Measurements from ENCODE around the gene CDH4. TPM values are rescaled to one million over a fixed set of nuclear protein-coding genes. Genes with fewer than 3 reads are reported as not detected.

Gene CDH4
- total and polyA plus RNA-seq, 2 donors (not counting 1 experiment from before 2014, with no cell fraction given), result not detected

- no peaks in the 10 kb centered on the region for H4K20me1 ChIP-seq (ENCODE audit: control insufficient read depth, insufficient read depth, low read length, poor library complexity, severe bottlenecking)
- H3K27me3 Mint-ChIP-seq, result no peaks in the 10 kb centered on the region
Measured at GRCh38 chr20:61503106-61503505, 251.0 kb downstream of the CDH4 start.

GRCh38 chr20:61505508-61505907 lies 253.4 kb downstream of the CDH4 start:
- ChIA-PET POLR2A (no interaction called here), CTCF (no interaction called here)
- Histone ChIP-seq H3K9me3 (ENCODE audit: control extremely low read depth in 1 of 3, control insufficient read depth in 2 of 3, insufficient read depth in 1 of 3, low read length in 2 of 3) (peaks cover 0 to 34% (median 0%) of the 10 kb centered on the region in 3 donors), H4K20me1 (ENCODE audit: control insufficient read depth, insufficient read depth, low read length, poor library complexity, severe bottlenecking) (no peaks in the 10 kb centered on the region), H3K4me3 (ENCODE audit: control extremely low read depth in 1 of 5, extremely low read depth in 1 of 5, insufficient read depth in 1 of 5, low read depth in 2 of 5, low read length in 4 of 5) (no peak overlapping the region), H3K27me3 (replicated peaks in 1 of 4; ENCODE audit: control extremely low read depth in 1 of 4, control insufficient read depth in 3 of 4, insufficient read depth in 4 of 4, low read length in 3 of 4) (no peaks in the 10 kb centered on the region), H3K4me1 (ENCODE audit: control insufficient read depth in 2 of 2, insufficient read depth in 2 of 2, low read length in 2 of 2) (no peaks in the 10 kb centered on the region), H3K27ac (ENCODE audit: low read length in 2 of 2) (no peak overlapping the region), H3K4me2 (replicated peaks; ENCODE audit: low read depth, low read length, poor library complexity, severe bottlenecking) (no peak overlapping the region), H3K79me2 (ENCODE audit: control insufficient read depth, insufficient read depth, low read length) (no peaks in the 10 kb centered on the region), H3K9ac (ENCODE audit: low read length) (no peak overlapping the region), H2AFZ (ENCODE audit: insufficient read depth, low read depth, low read length, poor library complexity, severe bottlenecking) (no peak overlapping the region), H3K36me3 (replicated peaks in 1 of 2; ENCODE audit: control extremely low read depth in 1 of 2, control insufficient read depth in 1 of 2, extremely low read depth in 1 of 2, insufficient read depth in 2 of 2, low read length in 1 of 2) (no peaks in the 10 kb centered on the region)
- TF ChIP-seq CTCF (IDR thresholded peaks at IDR 0.05) (no peak), EZH2 (IDR thresholded peaks at IDR 0.05; ENCODE audit: borderline replicate concordance, insufficient read depth, low read depth, low read length, poor library complexity, severe bottlenecking) (no peak)
- Mint-ChIP-seq H3K27ac (no peak overlapping the region), H3K9me3 (ENCODE audit: insufficient read depth) (no peaks in the 10 kb centered on the region), H3K27me3 (no peaks in the 10 kb centered on the region), H3K4me1 (no peaks in the 10 kb centered on the region), H3K4me3 (no peak overlapping the region)
- no peak for ATAC-seq (ENCODE audit: low read depth)
- intact Hi-C loops (cut with micrococcal nuclease), result no loop called here
- 89% methylated on average over 4 of the region's 8 CpGs for WGBS (ENCODE audit: insufficient coverage)
- DNase-seq, result no peak

More at GRCh38 chr20:61503106-61503505, 251.0 kb downstream of the CDH4 start:
- no peak overlapping the region for H3K4me3 Mint-ChIP-seq
- no peaks in the 10 kb centered on the region for H3K27me3 ChIP-seq (replicated peaks in 1 of 4; ENCODE audit: control extremely low read depth in 1 of 4, control insufficient read depth in 3 of 4, insufficient read depth in 4 of 4, low read length in 3 of 4)
- no peak overlapping the region for H2AFZ ChIP-seq (ENCODE audit: insufficient read depth, low read depth, low read length, poor library complexity, severe bottlenecking)
- WGBS (ENCODE audit: insufficient coverage), result 73% methylated on average over 3 of the region's 7 CpGs
- ChIA-PET CTCF (no interaction called here), POLR2A (no interaction called here)
- H3K9ac ChIP-seq (ENCODE audit: low read length), result no peak overlapping the region
- H3K27ac ChIP-seq (ENCODE audit: low read length in 2 of 2), result no peak overlapping the region
- TF ChIP-seq CTCF (IDR thresholded peaks at IDR 0.05) (no peak), EZH2 (IDR thresholded peaks at IDR 0.05; ENCODE audit: borderline replicate concordance, insufficient read depth, low read depth, low read length, poor library complexity, severe bottlenecking) (no peak)
- no peaks in the 10 kb centered on the region for H3K79me2 ChIP-seq (ENCODE audit: control insufficient read depth, insufficient read depth, low read length)
- ATAC-seq (ENCODE audit: low read depth) (no peak), DNase-seq (no peak)
- no peak overlapping the region for H3K27ac Mint-ChIP-seq
- H3K36me3 ChIP-seq (replicated peaks in 1 of 2; ENCODE audit: control extremely low read depth in 1 of 2, control insufficient read depth in 1 of 2, extremely low read depth in 1 of 2, insufficient read depth in 2 of 2, low read length in 1 of 2), result no peaks in the 10 kb centered on the region
- peaks cover 0 to 33% (median 0%) of the 10 kb centered on the region in 3 donors for H3K9me3 ChIP-seq (ENCODE audit: control extremely low read depth in 1 of 3, control insufficient read depth in 2 of 3, insufficient read depth in 1 of 3, low read length in 2 of 3)
- no peaks in the 10 kb centered on the region for H3K4me1 ChIP-seq (ENCODE audit: control insufficient read depth in 2 of 2, insufficient read depth in 2 of 2, low read length in 2 of 2)
- no peaks in the 10 kb centered on the region for H3K4me1 Mint-ChIP-seq
- intact Hi-C loops (cut with micrococcal nuclease), result no loop called here
- no peak overlapping the region for H3K4me3 ChIP-seq (ENCODE audit: control extremely low read depth in 1 of 5, extremely low read depth in 1 of 5, insufficient read depth in 1 of 5, low read depth in 2 of 5, low read length in 4 of 5)
- H3K4me2 ChIP-seq (replicated peaks; ENCODE audit: low read depth, low read length, poor library complexity, severe bottlenecking), result no peak overlapping the region
- no peaks in the 10 kb centered on the region for H3K9me3 Mint-ChIP-seq (ENCODE audit: insufficient read depth)

Measured in B cell (primary cell).